Left renal pelvis (tissue), 4 donors: ENCODE results near the gene TUBA3E. TPM values are rescaled to one million over a fixed set of nuclear protein-coding genes. Genes with fewer than 3 reads are reported as not detected.
"Not testable (repeated sequence)": the region's sequence is repeated elsewhere in the genome, so short reads cannot be mapped to it uniquely, and the experiment has no call there.

Experiments used
- DNase-seq, 4 donors: peaks; one replicate each; pipeline ENCODE4 v3.0.0-alpha.2; 2013; ENCODE audit warnings: low read depth in 4 of 4, low spot score in 3 of 4
- polyA plus RNA-seq, 4 donors: library from polyadenylated mRNA; unstranded; fragments of 120-200 nt; gene quantifications; one replicate each; pipeline ENCODE4 v1.2.1, GENCODE V29; 2013; ENCODE audit not compliant: insufficient read length in 4 of 4

Gene TUBA3E
- polyA plus RNA-seq: under 1 TPM in 1 of 4 donors, not detected in 3; 0.33 TPM

DNA sequence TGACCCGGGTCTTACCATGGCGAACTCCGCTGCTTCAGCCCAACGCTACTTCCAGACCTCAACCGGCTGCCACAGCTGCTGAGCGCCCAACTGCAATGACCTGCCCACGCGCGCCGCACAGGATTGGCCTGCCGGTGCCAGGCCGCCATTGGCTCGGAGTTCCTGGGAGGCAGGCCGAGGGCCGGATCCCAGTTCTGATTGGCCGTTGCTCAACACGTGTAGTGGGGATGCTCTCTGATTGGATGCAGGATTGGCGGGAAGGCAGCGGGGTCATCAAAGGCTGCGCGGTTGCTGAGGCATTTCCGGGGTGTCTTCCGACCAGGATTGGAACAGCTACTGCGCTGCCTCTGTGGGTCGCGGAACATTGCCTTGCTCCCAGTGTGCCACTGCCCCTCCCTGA is at the start of gene TUBA3E:
TSS of gene TUBA3E (minus strand) at position 97 of the 400 bp plus-strand sequence. CDS start at position 18, 79 bp downstream.
- no peak for DNase-seq

GRCh38 chr2:130246430-130246829 is 48.2 kb upstream of the TUBA3E start:
- no peak for DNase-seq

DNA sequence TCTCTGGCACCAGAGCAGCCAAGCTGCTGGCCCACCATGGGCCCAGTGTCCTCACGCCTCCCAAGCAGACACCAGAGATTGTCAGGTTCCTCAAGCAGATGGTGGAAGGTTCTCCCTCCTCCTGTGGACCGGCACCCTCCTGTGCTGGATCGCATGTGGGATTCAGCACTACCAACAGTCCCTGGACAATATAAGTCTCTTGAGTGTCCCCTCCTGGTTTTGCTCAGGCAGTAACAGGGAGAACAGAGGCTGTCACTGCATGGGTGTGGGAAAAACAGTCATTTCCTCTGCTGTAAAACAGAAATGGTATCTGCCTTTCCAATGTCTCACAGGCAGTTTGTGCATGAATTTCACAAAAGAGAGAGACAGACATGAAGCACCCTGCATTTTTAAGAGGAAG is 47.7 kb upstream of the TUBA3E start:
- no peak for DNase-seq

- DNase-seq: no peak
Measured at GRCh38 chr2:130243359-130243758, 45.1 kb upstream of the TUBA3E start.

- no peak for DNase-seq
Measured at GRCh38 chr2:130241041-130241707, 42.9 kb upstream of the TUBA3E start.

GRCh38 chr2:130239581-130239980 is 41.3 kb upstream of the TUBA3E start:
- not testable (repeated sequence) for DNase-seq

GRCh38 chr2:130233066-130233465 is 34.8 kb upstream of the TUBA3E start:
- DNase-seq: not testable (repeated sequence)

DNA sequence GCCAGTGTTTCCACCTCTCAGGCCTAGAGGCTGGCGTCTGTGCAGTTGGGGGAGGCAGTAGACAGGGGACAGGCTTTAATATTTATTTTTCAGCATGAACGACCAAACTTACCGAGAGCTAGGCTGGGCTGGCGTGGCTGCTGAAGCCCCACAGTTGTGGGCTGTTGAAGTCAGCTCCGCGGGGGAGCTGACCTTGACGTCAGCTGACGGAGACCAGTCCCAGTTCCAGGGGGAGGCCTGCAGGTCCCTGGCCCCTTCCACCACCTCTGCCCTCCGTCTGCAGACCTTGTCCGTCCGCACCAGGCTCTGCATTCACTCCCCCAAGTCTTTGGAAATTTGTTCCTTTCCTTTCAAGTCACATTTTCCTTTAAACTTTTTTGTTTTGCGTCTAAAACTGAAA is 33.4 kb upstream of the TUBA3E start:
- no peak for DNase-seq

DNA sequence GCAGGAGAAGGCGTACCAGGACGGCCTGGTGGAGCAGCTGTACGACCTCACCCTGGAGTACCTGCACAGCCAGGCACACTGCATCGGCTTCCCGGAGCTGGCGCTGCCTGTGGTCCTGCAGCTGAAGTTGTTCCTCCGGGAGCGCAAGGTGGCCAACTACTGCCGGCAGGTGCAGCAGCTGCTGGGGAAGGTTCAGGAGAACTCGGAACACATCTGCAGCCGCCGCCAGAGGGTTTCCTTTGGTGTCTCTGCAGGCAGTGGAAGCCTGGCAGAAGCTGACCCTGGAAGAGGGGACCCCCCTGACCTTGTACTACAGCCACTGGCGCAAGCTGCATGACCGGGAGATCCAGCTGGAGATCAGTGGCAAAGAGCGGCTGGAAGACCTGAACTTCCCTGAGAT is 32.7 kb upstream of the TUBA3E start:
- not testable (repeated sequence) for DNase-seq

DNA sequence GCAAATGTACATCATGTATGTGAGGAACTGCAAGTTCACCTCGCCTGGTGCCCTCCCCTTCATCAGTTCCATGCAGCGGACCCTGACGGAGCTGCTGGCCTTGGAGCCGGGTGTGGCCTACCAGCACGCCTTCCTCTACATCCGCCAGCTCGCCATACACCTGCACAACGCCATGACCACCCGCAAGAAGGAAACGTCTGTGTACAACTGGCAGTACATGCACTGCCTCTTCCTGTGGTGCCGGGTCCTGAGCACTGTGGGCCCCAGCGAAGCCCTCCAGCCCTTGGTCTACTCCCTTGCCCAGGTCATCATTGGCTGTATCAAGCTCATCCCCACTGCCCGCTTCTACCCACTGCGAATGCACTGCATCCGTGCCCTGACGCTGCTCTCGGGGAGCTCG is 32.1 kb upstream of the TUBA3E start:
- DNase-seq: not testable (repeated sequence)

- not testable (repeated sequence) for DNase-seq
Measured at GRCh38 chr2:130229161-130229510, 30.9 kb upstream of the TUBA3E start.

- DNase-seq: not testable (repeated sequence)
Measured at GRCh38 chr2:130228467-130229160, 30.4 kb upstream of the TUBA3E start.

- not testable (repeated sequence) for DNase-seq
Measured at GRCh38 chr2:130228005-130228404, 29.8 kb upstream of the TUBA3E start.

DNA sequence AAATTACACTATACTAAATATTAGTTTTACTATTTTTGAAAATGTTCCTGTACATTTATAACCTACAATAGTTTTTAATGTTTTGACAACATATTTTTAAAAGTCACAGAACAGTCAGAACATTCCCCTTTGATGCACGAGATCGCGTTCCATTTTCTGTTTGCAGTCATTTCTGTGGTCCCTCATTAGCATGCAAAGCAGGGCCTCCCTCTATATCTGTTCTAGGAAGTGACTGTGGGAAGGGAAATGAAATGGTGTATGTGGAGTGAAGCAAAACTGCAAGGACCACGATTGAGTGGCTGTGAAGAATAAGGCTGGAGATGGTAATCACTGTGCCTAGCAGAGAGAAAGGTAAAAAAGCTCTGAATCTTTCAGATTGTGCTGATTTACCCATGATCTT is 24.3 kb upstream of the TUBA3E start:
- not testable (repeated sequence) for DNase-seq

GRCh38 chr2:130220505-130220904 is 22.3 kb upstream of the TUBA3E start:
- not testable (repeated sequence) for DNase-seq

GRCh38 chr2:130219147-130219546 is 20.9 kb upstream of the TUBA3E start:
- DNase-seq: not testable (repeated sequence)

DNA sequence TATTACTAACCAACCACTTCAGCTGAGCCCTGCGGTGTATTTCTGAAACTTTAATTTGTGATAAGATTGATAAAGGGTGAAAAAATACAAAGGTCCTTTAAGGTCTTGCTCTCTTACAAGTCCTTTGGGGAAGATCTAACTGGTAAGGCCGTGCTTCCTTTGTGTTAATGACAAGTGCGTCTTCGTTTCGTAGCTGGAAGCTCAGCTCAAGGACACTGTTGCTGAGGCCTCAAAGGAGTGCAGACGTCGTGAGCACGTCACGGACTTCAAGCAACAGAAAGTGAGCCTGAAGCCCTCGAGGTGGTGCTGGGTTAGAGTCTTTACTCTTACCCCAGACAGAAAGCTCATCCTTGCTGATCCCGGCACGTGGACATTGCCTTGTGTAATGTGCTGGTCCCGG is 8.8 kb upstream of the TUBA3E start:
- DNase-seq: not testable (repeated sequence)

DNA sequence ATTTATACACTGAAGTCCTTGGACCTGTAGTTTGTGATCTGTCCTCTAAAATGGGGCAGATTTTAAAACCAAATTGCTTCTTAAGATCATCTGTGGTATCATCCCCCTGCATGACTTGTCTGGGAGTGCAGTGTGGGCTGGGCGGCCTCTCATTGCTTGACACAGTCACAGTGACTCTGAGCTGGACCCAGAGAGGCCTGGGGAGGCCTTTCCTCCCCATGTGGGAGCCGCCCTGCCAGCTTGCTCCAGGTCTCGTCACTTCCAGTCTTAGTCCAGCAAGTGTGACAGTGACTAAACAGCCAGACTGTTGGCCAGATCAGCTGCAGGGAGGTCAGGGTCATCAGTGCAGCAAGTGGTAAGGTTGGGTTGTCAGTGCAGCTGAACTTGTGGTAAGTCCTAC is 4.9 kb upstream of the TUBA3E start:
- not testable (repeated sequence) for DNase-seq

DNA sequence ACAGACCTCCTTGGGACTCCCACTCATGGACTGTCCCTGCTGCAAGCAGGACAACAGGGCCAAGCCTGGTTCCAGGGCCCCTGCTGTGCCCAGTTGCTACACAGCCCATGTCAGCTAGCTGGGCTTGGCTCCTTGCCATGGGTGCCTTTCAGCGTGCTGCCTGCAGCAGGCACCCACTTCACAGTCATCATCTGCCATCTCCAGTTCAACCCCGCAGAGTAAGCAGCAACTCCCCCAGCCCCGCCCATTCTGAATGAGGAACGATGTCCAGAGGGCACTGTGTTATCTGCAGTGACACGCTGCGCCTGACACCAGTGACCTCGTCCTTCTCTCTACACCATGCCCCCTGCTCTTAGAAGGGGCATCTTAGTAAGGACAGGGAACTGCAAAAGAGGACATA is 4.3 kb upstream of the TUBA3E start:
- DNase-seq: not testable (repeated sequence)

DNA sequence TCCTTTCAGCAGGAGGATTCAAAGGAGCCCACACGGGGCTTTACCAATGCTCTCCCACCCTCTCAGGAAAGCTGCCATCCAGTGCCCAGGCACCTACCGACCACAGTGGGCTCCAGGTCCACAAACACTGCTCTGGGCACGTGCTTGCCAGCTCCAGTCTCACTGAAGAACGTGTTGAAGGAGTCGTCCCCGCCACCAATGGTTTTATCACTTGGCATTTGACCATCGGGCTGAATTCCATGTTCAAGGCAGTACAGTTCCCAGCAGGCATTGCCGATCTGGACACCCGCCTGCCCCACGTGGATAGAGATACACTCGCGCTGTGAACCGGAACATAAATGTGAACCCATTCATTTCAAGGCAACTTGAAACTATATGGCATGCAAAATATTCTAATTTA is 2.2 kb downstream of the TUBA3E start:
- DNase-seq: not testable (repeated sequence)

DNA sequence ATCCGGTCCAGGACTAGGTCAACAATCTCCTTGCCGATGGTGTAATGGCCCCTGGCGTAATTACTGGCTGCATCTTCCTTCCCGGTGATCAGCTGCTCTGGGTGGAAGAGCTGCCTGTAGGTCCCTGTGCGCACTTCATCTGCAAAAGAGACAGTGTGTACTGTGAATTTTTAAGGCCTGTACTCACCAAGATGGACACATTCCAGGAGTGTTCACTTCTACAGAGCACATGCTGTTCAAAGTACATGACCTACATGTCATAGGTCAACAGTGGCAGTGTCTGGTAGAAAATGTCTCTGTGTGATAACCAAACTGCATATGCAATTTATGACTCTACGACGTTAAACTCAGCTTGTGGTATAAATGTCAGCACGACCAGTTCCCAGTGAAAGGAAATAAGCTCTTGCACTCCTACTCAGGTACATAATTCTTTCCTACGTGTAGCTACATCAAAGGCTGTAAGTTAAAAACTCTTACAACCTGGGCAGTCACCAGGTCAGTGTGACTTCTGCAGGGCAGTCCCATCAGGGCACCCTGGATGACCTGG is 3.1 kb downstream of the TUBA3E start:
- DNase-seq: not testable (repeated sequence)

DNA sequence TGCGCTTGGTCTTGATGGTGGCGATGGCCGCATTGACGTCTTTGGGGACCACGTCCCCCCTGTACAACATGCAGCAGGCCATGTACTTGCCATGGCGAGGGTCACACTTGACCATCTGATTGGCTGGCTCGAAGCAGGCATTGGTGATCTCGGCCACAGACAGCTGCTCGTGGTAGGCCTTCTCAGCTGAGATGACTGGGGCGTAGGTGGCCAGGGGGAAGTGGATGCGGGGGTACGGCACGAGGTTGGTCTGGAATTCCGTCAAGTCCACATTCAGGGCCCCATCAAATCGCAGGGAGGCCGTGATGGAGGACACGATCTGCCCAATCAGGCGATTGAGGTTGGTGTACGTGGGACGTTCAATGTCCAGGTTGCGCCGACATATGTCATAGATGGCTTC is 4.4 kb downstream of the TUBA3E start:
- DNase-seq: not testable (repeated sequence)
